ENCODE results near the gene PARP1.

The PARP1 gene

GRCh38 chr1:226407199-226407496 lies 745 bp downstream of the PARP1 start:
- peak overlapping the region; percentile 76 for H3K4me3 ChIP-seq (ENCODE audit: severe bottlenecking)
- peak overlapping the region; percentile 67 for H3K27ac ChIP-seq (ENCODE audit: poor library complexity, severe bottlenecking)
- no peaks in the 10 kb centered on the region for H3K27me3 ChIP-seq (ENCODE audit: insufficient read depth, poor library complexity, severe bottlenecking)
- no peaks in the 10 kb centered on the region for H3K9me3 ChIP-seq (ENCODE audit: severe bottlenecking)
- H3K36me3 ChIP-seq (ENCODE audit: low read depth): no peaks in the 10 kb centered on the region
- TF ChIP-seq CTCF (IDR thresholded peaks at IDR 0.05; ENCODE audit: poor library complexity, severe bottlenecking): no peak
- H3K4me1 ChIP-seq (ENCODE audit: insufficient read depth, poor library complexity, severe bottlenecking): peaks cover 8% of the 10 kb centered on the region
- ATAC-seq (ENCODE audit: low read depth): no peak
- DNase-seq (ENCODE audit: low spot score): no peak

GRCh38 chr1:226406401-226406881 lies 1.5 kb downstream of the PARP1 start:
- DNase-seq (ENCODE audit: low spot score) (no peak), ATAC-seq (ENCODE audit: low read depth) (peak; percentile 41; the same call in 1 of the 3 replicates)
- H3K4me3 ChIP-seq (ENCODE audit: severe bottlenecking): peak overlapping the region; percentile 76
- H3K9me3 ChIP-seq (ENCODE audit: severe bottlenecking): no peaks in the 10 kb centered on the region
- H3K27ac ChIP-seq (ENCODE audit: poor library complexity, severe bottlenecking): peak overlapping the region; percentile 67
- no peaks in the 10 kb centered on the region for H3K27me3 ChIP-seq (ENCODE audit: insufficient read depth, poor library complexity, severe bottlenecking)
- no peak for TF ChIP-seq CTCF (IDR thresholded peaks at IDR 0.05; ENCODE audit: poor library complexity, severe bottlenecking)
- no peaks in the 10 kb centered on the region for H3K36me3 ChIP-seq (ENCODE audit: low read depth)
- H3K4me1 ChIP-seq (ENCODE audit: insufficient read depth, poor library complexity, severe bottlenecking): peaks cover 8% of the 10 kb centered on the region

- no peak for TF ChIP-seq CTCF (IDR thresholded peaks at IDR 0.05; ENCODE audit: poor library complexity, severe bottlenecking)
- H3K4me1 ChIP-seq (ENCODE audit: insufficient read depth, poor library complexity, severe bottlenecking): peaks cover 8% of the 10 kb centered on the region
- no peaks in the 10 kb centered on the region for H3K9me3 ChIP-seq (ENCODE audit: severe bottlenecking)
- H3K4me3 ChIP-seq (ENCODE audit: severe bottlenecking): no peak overlapping the region
- no peaks in the 10 kb centered on the region for H3K36me3 ChIP-seq (ENCODE audit: low read depth)
- ATAC-seq (ENCODE audit: low read depth) (no peak), DNase-seq (ENCODE audit: low spot score) (no peak)
- peak overlapping the region; percentile 67 for H3K27ac ChIP-seq (ENCODE audit: poor library complexity, severe bottlenecking)
- no peaks in the 10 kb centered on the region for H3K27me3 ChIP-seq (ENCODE audit: insufficient read depth, poor library complexity, severe bottlenecking)
Observed at GRCh38 chr1:226405411-226405988, 2.4 kb downstream of the PARP1 start.

GRCh38 chr1:226404904-226405222 lies 3.0 kb downstream of the PARP1 start:
- no peak for TF ChIP-seq CTCF (IDR thresholded peaks at IDR 0.05; ENCODE audit: poor library complexity, severe bottlenecking)
- H3K9me3 ChIP-seq (ENCODE audit: severe bottlenecking): no peaks in the 10 kb centered on the region
- DNase-seq (ENCODE audit: low spot score) (no peak), ATAC-seq (ENCODE audit: low read depth) (no peak)
- no peaks in the 10 kb centered on the region for H3K27me3 ChIP-seq (ENCODE audit: insufficient read depth, poor library complexity, severe bottlenecking)
- no peaks in the 10 kb centered on the region for H3K36me3 ChIP-seq (ENCODE audit: low read depth)
- no peak overlapping the region for H3K27ac ChIP-seq (ENCODE audit: poor library complexity, severe bottlenecking)
- H3K4me3 ChIP-seq (ENCODE audit: severe bottlenecking): no peak overlapping the region
- H3K4me1 ChIP-seq (ENCODE audit: insufficient read depth, poor library complexity, severe bottlenecking): peaks cover 8% of the 10 kb centered on the region

- H3K4me1 ChIP-seq (ENCODE audit: insufficient read depth, poor library complexity, severe bottlenecking): peaks cover 8% of the 10 kb centered on the region
- H3K36me3 ChIP-seq (ENCODE audit: low read depth): no peaks in the 10 kb centered on the region
- no peak for DNase-seq (ENCODE audit: low spot score)
- no peaks in the 10 kb centered on the region for H3K27me3 ChIP-seq (ENCODE audit: insufficient read depth, poor library complexity, severe bottlenecking)
- no peak for ATAC-seq (ENCODE audit: low read depth)
- H3K27ac ChIP-seq (ENCODE audit: poor library complexity, severe bottlenecking): no peak overlapping the region
- no peaks in the 10 kb centered on the region for H3K9me3 ChIP-seq (ENCODE audit: severe bottlenecking)
- no peak overlapping the region for H3K4me3 ChIP-seq (ENCODE audit: severe bottlenecking)
- no peak for TF ChIP-seq CTCF (IDR thresholded peaks at IDR 0.05; ENCODE audit: poor library complexity, severe bottlenecking)
Observed at GRCh38 chr1:226404063-226404903, 3.6 kb downstream of the PARP1 start.
